ENCODE measurements around the gene RGS13.

- TF ChIP-seq CTCF (conservative IDR thresholded peaks at IDR 0.05; ENCODE audit: low read length) = no peak
- no peak for TF ChIP-seq EZH2phosphoT487 (IDR thresholded peaks at IDR 0.05; ENCODE audit: borderline replicate concordance, low read depth, low read length)
Measured at GRCh38 chr1:192678099-192678498, 42.2 kb downstream of the RGS13 start.

Data from OCI-LY7 (cell line).